Stomach (tissue), 9 donors: Measurements from ENCODE around the gene GRK1. TPM values are rescaled to one million over a fixed set of nuclear protein-coding genes. Genes with fewer than 3 reads are reported as not detected.

Experiments used
- DNase-seq, 2 donors: peaks; one replicate each; pipeline versions ENCODE4 v3.0.0 to v3.0.0-alpha.2; 2013 to 2019
- H3K27ac ChIP-seq, 5 donors: fragments of 200-600 bp in 4 of 5; sonication (generic) in 4 of 5; one replicate each; pipeline ENCODE4 v1.5.1; 2013 to 2019; ENCODE audit warnings: mild to moderate bottlenecking in 1 of 5, moderate library complexity in 1 of 5
- H3K27me3 ChIP-seq, 3 donors: fragments of 200-600 bp; sonication (generic); one replicate each; pipeline ENCODE4 v1.5.1; 2017 to 2019; ENCODE audit warnings: mixed run types in 1 of 3
- H3K36me3 ChIP-seq, 4 donors: fragments of 200-600 bp; sonication (generic); 1 replicate in 3 of 4; 2 replicates in 1 of 4; pipeline ENCODE4 v1.5.1; 2016 to 2019
- H3K4me1 ChIP-seq, 4 donors: fragments of 200-600 bp; sonication (generic); one replicate each; pipeline ENCODE4 v1.5.1; 2016 to 2019
- H3K4me3 ChIP-seq, 4 donors: fragments of 200-600 bp; sonication (generic) in 3 of 4; one replicate each; pipeline ENCODE4 v1.5.1; 2016 to 2019; ENCODE audit warnings: mild to moderate bottlenecking in 1 of 4
- H3K9me3 ChIP-seq, 4 donors: fragments of 200-600 bp; sonication (generic); one replicate each; pipeline ENCODE4 v1.5.1; 2016 to 2019
- CTCF ChIP-seq, 7 experiments: fragments of 450-650 bp in 4 of 7; fragments of 200-600 bp in 3 of 7; sonication (generic) in 3 of 7; IDR thresholded peaks; one replicate each; pipeline ENCODE4 v1.5.1; 2016 to 2019; ENCODE audit warnings: antibody characterized with exemption in 7 of 7, control low read depth in 2 of 7, mild to moderate bottlenecking in 1 of 7
- EP300 ChIP-seq: sonication (generic); formaldehyde crosslinking; IDR thresholded peaks from one replicate; pipeline ENCODE4 v1.6.1; 2017; ENCODE audit warnings: antibody characterized with exemption
- POLR2A ChIP-seq, 4 donors: fragments of 450-650 bp; IDR thresholded peaks; one replicate each; pipeline ENCODE4 v1.6.1; 2016; ENCODE audit warnings: antibody characterized with exemption in 4 of 4, control low read depth in 2 of 4, mild to moderate bottlenecking in 1 of 4, moderate library complexity in 1 of 4
- POLR2AphosphoS5 ChIP-seq, 3 donors: sonication (generic); formaldehyde crosslinking; IDR thresholded peaks; one replicate each; pipeline ENCODE4 v1.6.1; 2016; ENCODE audit warnings: antibody characterized with exemption in 3 of 3
- WGBS, 5 donors: extraction: QIAGEN DNeasy Blood & Tissue Kit in 3 of 5; methylation state at CpG; one replicate each; pipeline versions ENCODE4 v1.1.5 to v1.1.7; 2013 to 2018; 5-methylcytosine and 5-hydroxymethylcytosine counted together
- intact Hi-C: fragments of 100-400 bp; cut with DNase I; formaldehyde crosslinking; loops from one replicate; pipeline ENCODE4 v1.15.1; 2023; ENCODE audit warnings: low total_unique reads
- polyA plus RNA-seq, 3 donors: library from polyadenylated mRNA; stranded (reverse); fragments of 200-250 nt; gene quantifications; one replicate each; pipeline ENCODE4 v1.2.3, GENCODE V29; 2013
- total RNA-seq, 5 donors: library from RNA; depleted of rRNA; stranded (reverse); fragments of >200 nt; gene quantifications; one replicate each; pipeline versions ENCODE4 v1.1.0 to v1.2.3, GENCODE V29; 2014 to 2016
- donor health status: healthy with polysubstance abuse.
- donor health status: Bipolar disorder and iron deficiency.
- donor health status: healthy.

GRK1 gene
- total and polyA plus RNA-seq, 8 donors: not detected

- Histone ChIP-seq H3K36me3 (peaks cover 33 to 97% (median 88%) of the 10 kb centered on the region in 4 donors), H3K27ac (no peak overlapping the region), H3K4me3 (no peak overlapping the region), H3K27me3 (no peaks in the 10 kb centered on the region), H3K9me3 (no peaks in the 10 kb centered on the region), H3K4me1 (no peaks in the 10 kb centered on the region)
- 75 to 85% (median 80%) methylated on average over 3 to 6 of the region's 6 CpGs for WGBS, 5 donors
- no peak for TF ChIP-seq CTCF (IDR thresholded peaks at IDR 0.05)
- TF ChIP-seq POLR2AphosphoS5 (IDR thresholded peaks at IDR 0.05): no peak
- no peak for TF ChIP-seq EP300
- TF ChIP-seq POLR2A (IDR thresholded peaks at IDR 0.05): no peak
- DNase-seq: no peak
- intact Hi-C loops: no loop called here
Measured at GRCh38 chr13:113630804-113631203, 36.2 kb upstream of the GRK1 start.

GRCh38 chr13:113631341-113632095 is 35.5 kb upstream of the GRK1 start:
- H3K4me3 ChIP-seq: no peak overlapping the region
- intact Hi-C loops: no loop called here
- H3K4me1 ChIP-seq: no peaks in the 10 kb centered on the region
- no peak overlapping the region for H3K27ac ChIP-seq
- H3K9me3 ChIP-seq: no peaks in the 10 kb centered on the region
- no peaks in the 10 kb centered on the region for H3K27me3 ChIP-seq
- DNase-seq: no peak
- TF ChIP-seq POLR2AphosphoS5 (IDR thresholded peaks at IDR 0.05) (no peak), EP300 (no peak), CTCF (IDR thresholded peaks at IDR 0.05) (no peak), POLR2A (IDR thresholded peaks at IDR 0.05) (no peak)
- peaks cover 40 to 99% (median 94%) of the 10 kb centered on the region in 4 donors for H3K36me3 ChIP-seq
- WGBS, 5 donors: 94 to 98% (median 96%) methylated on average over 42 of the region's 42 CpGs

GRCh38 chr13:113632706-113633484 is 34.1 kb upstream of the GRK1 start:
- Histone ChIP-seq H3K27me3 (no peaks in the 10 kb centered on the region), H3K27ac (no peak overlapping the region), H3K9me3 (no peaks in the 10 kb centered on the region), H3K36me3 (peaks cover 54 to 99% (median 98%) of the 10 kb centered on the region in 4 donors), H3K4me3 (no peak overlapping the region), H3K4me1 (no peaks in the 10 kb centered on the region)
- TF ChIP-seq POLR2AphosphoS5 (IDR thresholded peaks at IDR 0.05) (no peak), CTCF (IDR thresholded peaks at IDR 0.05) (no peak), EP300 (no peak)
- 95 to 97% (median 96%) methylated on average over 38 of the region's 38 CpGs for WGBS, 5 donors
- DNase-seq: no peak
- intact Hi-C loops: no loop called here

GRCh38 chr13:113633485-113633873 is 33.5 kb upstream of the GRK1 start:
- no peak overlapping the region for H3K27ac ChIP-seq
- intact Hi-C loops: no loop called here
- H3K9me3 ChIP-seq: no peaks in the 10 kb centered on the region
- no peak for TF ChIP-seq POLR2A (IDR thresholded peaks at IDR 0.05)
- TF ChIP-seq CTCF (IDR thresholded peaks at IDR 0.05): no peak
- no peak for TF ChIP-seq POLR2AphosphoS5 (IDR thresholded peaks at IDR 0.05)
- TF ChIP-seq EP300: no peak
- H3K36me3 ChIP-seq: peaks cover 60 to 100% (median 99%) of the 10 kb centered on the region in 4 donors
- no peak overlapping the region for H3K4me3 ChIP-seq
- no peaks in the 10 kb centered on the region for H3K27me3 ChIP-seq
- 95 to 98% (median 98%) methylated on average over 18 of the region's 18 CpGs for WGBS, 5 donors
- no peak for DNase-seq
- no peaks in the 10 kb centered on the region for H3K4me1 ChIP-seq
